Chondrocyte (in vitro differentiated cells): ENCODE results near the gene CDK9. TPM values are rescaled to one million over a fixed set of nuclear protein-coding genes. Genes with fewer than 3 reads are reported as not detected.
"Not testable (repeated sequence)": the region's sequence is repeated elsewhere in the genome, so short reads cannot be mapped to it uniquely, and the experiment has no call there.

Source experiments
- DNase-seq: peaks from one replicate; pipeline ENCODE4 v3.0.0; 2021; ENCODE audit warnings: mixed read lengths, low spot score
- H3K27ac Mint-ChIP-seq: one replicate; pipeline ENCODE4 v1.8.0; 2021; ENCODE audit warnings: mild to moderate bottlenecking, moderate library complexity, mixed read lengths; ENCODE audit not compliant: unreplicated experiment
- H3K27me3 Mint-ChIP-seq: 2 replicates; pipeline ENCODE4 v1.8.0; 2021; ENCODE audit warnings: low read depth, mixed read lengths
- H3K36me3 Mint-ChIP-seq: 2 replicates; pipeline ENCODE4 v1.8.0; 2021; ENCODE audit warnings: low read depth, mixed read lengths
- H3K4me1 Mint-ChIP-seq: 2 replicates; pipeline ENCODE4 v1.8.0; 2021; ENCODE audit warnings: low read depth, mild to moderate bottlenecking, mixed read lengths
- H3K4me3 Mint-ChIP-seq: one replicate; pipeline ENCODE4 v1.8.0; 2021; ENCODE audit warnings: mild to moderate bottlenecking, moderate library complexity, mixed read lengths; ENCODE audit not compliant: unreplicated experiment
- H3K9me3 Mint-ChIP-seq: 2 replicates; pipeline ENCODE4 v1.8.0; 2021; ENCODE audit warnings: low read depth, mixed read lengths
- total RNA-seq: library from RNA; stranded (reverse); gene quantifications from 3 replicates; pipeline ENCODE4 v1.2.1, GENCODE V29; 2021
- TF ChIP-seq, protein P1 (sequence below): fragments of 200-600 bp; sonication (generic); IDR thresholded peaks from 2 replicates; pipeline ENCODE4 v1.5.0; 2021; ENCODE audit warnings: antibody characterized with exemption, mild to moderate bottlenecking, moderate library complexity

Gene CDK9
- total RNA-seq, 1 donor from 2014 or later, result 60.3 TPM

DNA sequence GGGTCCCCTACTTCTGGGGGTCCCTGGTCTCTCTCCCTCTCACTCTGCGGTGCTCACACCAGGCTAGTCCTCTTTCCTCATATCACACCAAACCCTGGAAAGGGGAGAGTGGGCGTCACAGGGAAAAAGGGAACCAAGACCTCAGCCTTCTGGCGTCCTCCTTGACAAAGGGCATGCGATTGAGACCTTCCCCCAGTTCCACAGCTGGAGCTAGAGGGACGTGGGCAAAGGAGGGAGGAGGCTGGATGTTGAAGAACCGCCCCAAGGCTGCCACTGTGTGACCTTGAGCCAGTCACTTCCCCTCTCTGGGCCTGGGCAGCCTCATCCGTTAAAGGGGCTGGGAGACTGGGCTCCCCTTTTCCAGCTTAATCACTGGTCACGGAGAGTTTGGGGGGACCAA lies 32.2 kb upstream of the CDK9 start:
- H3K27ac Mint-ChIP-seq, result no peak overlapping the region
- peaks cover 10% of the 10 kb centered on the region for H3K36me3 Mint-ChIP-seq
- H3K27me3 Mint-ChIP-seq, result no peaks in the 10 kb centered on the region
- H3K4me3 Mint-ChIP-seq, result no peak overlapping the region
- peaks cover 7% of the 10 kb centered on the region for H3K4me1 Mint-ChIP-seq
- no peak for DNase-seq
- no peaks in the 10 kb centered on the region for H3K9me3 Mint-ChIP-seq
- TF ChIP-seq, protein P1, sequence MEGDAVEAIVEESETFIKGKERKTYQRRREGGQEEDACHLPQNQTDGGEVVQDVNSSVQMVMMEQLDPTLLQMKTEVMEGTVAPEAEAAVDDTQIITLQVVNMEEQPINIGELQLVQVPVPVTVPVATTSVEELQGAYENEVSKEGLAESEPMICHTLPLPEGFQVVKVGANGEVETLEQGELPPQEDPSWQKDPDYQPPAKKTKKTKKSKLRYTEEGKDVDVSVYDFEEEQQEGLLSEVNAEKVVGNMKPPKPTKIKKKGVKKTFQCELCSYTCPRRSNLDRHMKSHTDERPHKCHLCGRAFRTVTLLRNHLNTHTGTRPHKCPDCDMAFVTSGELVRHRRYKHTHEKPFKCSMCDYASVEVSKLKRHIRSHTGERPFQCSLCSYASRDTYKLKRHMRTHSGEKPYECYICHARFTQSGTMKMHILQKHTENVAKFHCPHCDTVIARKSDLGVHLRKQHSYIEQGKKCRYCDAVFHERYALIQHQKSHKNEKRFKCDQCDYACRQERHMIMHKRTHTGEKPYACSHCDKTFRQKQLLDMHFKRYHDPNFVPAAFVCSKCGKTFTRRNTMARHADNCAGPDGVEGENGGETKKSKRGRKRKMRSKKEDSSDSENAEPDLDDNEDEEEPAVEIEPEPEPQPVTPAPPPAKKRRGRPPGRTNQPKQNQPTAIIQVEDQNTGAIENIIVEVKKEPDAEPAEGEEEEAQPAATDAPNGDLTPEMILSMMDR, result no peak

DNA sequence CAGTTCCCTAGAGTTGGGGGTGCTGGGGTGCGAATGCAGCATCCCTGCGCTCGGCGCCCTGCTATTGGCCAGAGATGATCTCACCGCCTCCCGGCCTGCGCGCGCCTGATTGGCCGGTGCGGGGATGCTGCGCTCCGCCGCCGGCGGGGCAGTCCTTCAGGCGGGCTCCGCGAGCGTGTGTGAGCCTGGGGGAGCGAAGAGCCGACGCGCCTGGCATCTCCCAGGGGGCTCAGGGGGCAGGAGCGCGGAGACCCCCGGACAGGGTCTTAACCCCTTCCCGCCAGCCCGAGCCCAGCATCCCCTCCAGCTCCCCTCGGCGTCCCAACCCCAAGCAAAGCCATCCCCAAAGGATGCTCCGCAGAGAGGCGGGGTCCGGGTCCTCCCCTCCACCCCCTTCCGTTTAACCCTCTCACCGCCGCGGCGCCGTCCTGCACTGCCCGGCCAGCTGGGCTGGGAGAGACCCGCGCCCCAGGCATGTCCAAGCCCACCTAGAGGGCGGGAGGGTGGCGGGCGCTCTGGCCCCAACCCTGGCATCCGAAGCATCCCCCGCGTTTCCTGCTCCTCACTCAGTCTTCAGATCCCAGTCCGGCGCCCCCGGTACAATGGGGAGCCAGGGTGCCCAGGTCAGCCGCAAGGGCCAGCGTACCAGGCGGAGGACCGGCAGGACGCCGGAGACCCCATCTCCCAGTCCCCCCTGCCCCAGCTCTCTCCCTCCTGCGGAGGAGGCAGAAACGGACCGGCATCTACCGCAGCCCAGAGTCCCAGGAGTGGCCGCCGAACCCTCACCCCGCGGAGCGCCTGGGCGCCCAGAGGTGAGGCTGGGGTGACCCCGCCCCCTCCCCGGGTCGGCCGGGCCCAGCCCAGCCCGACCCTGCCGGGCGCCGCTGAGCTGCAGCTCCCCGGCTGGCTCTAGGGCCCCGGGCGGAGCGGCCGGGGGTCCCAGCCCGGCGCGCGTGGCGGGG lies 31.5 kb upstream of the CDK9 start:
- Mint-ChIP-seq H3K27me3 (no peaks in the 10 kb centered on the region), H3K4me3 (no peak overlapping the region), H3K27ac (no peak overlapping the region), H3K4me1 (peaks cover 10% of the 10 kb centered on the region), H3K36me3 (peaks cover 6% of the 10 kb centered on the region), H3K9me3 (no peaks in the 10 kb centered on the region)
- no peak for DNase-seq
- TF ChIP-seq, protein P1, result no peak

DNA sequence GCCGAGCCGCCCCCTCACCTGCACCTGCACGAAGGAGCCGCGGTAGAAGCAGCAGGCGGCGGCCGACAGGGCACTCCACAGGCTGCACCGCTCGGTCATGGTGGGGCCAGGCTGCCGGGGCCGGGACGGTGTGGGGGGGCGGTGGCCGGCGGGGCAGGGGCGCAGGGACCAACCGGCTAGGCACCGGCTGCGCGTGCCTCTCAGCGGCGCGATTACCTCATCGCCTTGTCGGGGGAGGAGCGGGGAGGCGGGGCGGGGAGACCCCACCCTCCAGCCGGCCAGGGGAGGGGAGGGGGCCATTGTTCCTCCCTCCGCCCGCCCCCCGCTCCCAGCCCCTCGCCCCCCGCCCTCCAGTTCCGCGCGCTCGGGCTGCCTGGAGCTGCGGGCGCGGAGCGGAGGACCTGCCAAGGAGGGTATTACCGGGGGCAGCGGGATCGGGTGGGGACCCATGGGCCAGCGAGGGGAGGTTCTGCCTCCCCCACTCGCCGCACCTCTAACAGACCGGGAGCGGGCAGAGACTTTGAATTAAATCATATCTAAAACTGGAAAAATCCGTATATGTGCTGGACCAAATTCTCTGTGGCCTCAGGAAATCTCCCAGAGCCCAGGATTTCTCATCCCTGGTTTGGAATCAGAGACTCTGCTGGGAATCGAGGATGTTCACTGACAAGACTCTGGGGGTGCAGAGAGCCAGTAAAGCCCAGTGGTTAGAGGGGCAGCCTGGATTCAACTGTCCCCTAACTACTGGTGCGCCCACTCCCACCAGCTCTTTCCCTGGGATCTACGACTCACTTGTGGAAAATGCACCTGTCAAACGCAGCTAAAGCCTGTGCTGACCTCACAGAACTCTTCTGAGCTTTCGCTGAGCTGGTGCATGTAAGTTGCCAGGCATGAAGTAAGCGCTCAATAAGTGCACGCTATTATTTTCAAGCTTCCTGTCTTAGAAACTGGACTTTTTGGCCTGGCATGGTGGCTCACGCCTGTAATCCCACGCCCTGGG lies 30.5 kb upstream of the CDK9 start:
- TF ChIP-seq, protein P1, result no peak
- Mint-ChIP-seq H3K36me3 (peaks cover 4% of the 10 kb centered on the region), H3K4me3 (no peak overlapping the region), H3K9me3 (no peaks in the 10 kb centered on the region), H3K27ac (no peak overlapping the region), H3K27me3 (no peaks in the 10 kb centered on the region), H3K4me1 (peaks cover 10% of the 10 kb centered on the region)
- no peak for DNase-seq

DNA sequence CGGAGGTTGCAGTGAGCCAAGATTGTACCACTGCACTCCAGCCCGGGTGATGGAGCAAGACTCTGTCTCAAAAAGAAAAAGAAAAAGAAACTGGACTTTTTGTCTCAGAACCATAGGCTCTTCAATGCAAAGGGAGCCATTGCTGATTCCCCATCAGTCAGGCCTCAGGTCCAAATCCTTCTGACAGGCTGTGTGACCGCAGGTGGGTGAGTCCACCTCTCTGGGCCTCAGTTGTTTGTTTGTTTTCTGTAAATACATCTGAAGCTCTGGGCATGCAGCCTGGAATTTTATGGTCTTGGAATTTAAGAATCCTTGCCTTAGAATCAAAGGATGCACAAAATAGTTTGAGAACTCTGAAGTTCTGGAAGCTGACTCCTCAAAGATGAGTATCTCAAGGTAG lies 29.6 kb upstream of the CDK9 start:
- H3K27ac Mint-ChIP-seq, result no peak overlapping the region
- no peaks in the 10 kb centered on the region for H3K27me3 Mint-ChIP-seq
- H3K4me3 Mint-ChIP-seq, result no peak overlapping the region
- H3K36me3 Mint-ChIP-seq, result no peaks in the 10 kb centered on the region
- peaks cover 10% of the 10 kb centered on the region for H3K4me1 Mint-ChIP-seq
- TF ChIP-seq, protein P1, result no peak
- no peaks in the 10 kb centered on the region for H3K9me3 Mint-ChIP-seq
- DNase-seq, result no peak

DNA sequence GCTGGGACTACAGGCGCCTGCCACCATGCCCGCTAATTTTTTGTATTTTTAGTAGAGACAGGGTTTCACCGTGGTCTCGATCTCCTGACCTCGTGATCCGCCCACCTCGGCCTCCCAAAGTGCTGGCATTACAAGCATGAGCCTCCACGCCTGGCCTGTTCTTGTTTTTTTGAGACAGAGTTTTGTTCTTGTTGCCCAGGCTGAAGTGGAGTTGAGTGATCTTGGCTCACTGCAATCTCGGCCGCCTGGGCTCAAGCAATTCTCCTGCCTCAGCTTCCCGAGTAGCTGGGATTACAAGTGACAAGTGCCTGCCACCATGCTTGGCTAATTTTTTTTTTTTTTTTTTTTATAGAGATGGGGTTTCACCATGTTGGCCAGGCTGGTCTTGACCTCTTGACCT lies 29.1 kb upstream of the CDK9 start:
- H3K9me3 Mint-ChIP-seq, H3K27me3 Mint-ChIP-seq, DNase-seq, H3K36me3 Mint-ChIP-seq, H3K4me3 Mint-ChIP-seq, H3K4me1 Mint-ChIP-seq, H3K27ac Mint-ChIP-seq: not testable (repeated sequence)
